Uterus (tissue), 4 donors: ENCODE results near the gene NLRX1. TPM values are rescaled to one million over a fixed set of nuclear protein-coding genes. Genes with fewer than 3 reads are reported as not detected.
"Not testable (repeated sequence)": the region's sequence is repeated elsewhere in the genome, so short reads cannot be mapped to it uniquely, and the experiment has no call there.

Experiments used
- DNase-seq, 2 donors: peaks; one replicate each; pipeline ENCODE4 v3.0.0-alpha.2; 2019 to 2020
- H3K27ac ChIP-seq, 2 donors: fragments of 200-600 bp; sonication (generic); 1 replicate in 1 of 2; 2 replicates in 1 of 2; pipeline ENCODE4 v1.5.1; 2016 to 2018
- H3K27me3 ChIP-seq, 2 donors: fragments of 200-600 bp; sonication (generic); one replicate each; pipeline ENCODE4 v1.5.1; 2018 to 2019; ENCODE audit warnings: control low read depth in 1 of 2
- H3K36me3 ChIP-seq, 2 donors: fragments of 200-600 bp; sonication (generic); one replicate each; pipeline ENCODE4 v1.5.1; 2019; ENCODE audit warnings: control low read depth in 1 of 2
- H3K4me1 ChIP-seq, 2 donors: fragments of 200-600 bp; sonication (generic); one replicate each; pipeline ENCODE4 v1.5.1; 2018 to 2019; ENCODE audit warnings: control low read depth in 1 of 2
- H3K4me3 ChIP-seq, 2 donors: fragments of 200-600 bp; sonication (generic); 1 replicate in 1 of 2; 2 replicates in 1 of 2; pipeline ENCODE4 v1.5.1; 2018 to 2019; ENCODE audit warnings: mild to moderate bottlenecking in 1 of 2
- H3K9me3 ChIP-seq, 2 donors: fragments of 200-600 bp; sonication (generic); one replicate each; pipeline ENCODE4 v1.5.1; 2019; ENCODE audit warnings: control low read depth in 1 of 2
- CTCF ChIP-seq, 4 experiments: fragments of 200-600 bp in 2 of 4; fragments of 450-650 bp in 2 of 4; sonication (generic) in 2 of 4; IDR thresholded peaks; one replicate each; pipeline ENCODE4 v1.5.1; 2016 to 2019; ENCODE audit warnings: antibody characterized with exemption in 4 of 4, mild to moderate bottlenecking in 2 of 4, moderate library complexity in 1 of 4
- POLR2A ChIP-seq, 2 donors: fragments of 450-650 bp; IDR thresholded peaks; one replicate each; pipeline ENCODE4 v1.6.1; 2016; ENCODE audit warnings: antibody characterized with exemption in 2 of 2, mild to moderate bottlenecking in 1 of 2, moderate library complexity in 1 of 2
- intact Hi-C: fragments of 100-400 bp; cut with DNase I; formaldehyde crosslinking; loops from one replicate; pipeline ENCODE4 v1.15.1; 2023; ENCODE audit warnings: low total_unique reads
- total RNA-seq, 4 donors: library from RNA; depleted of rRNA in 3 of 4; stranded (reverse); fragments of >200 nt in 3 of 4; gene quantifications; one replicate each; pipeline versions ENCODE4 v1.1.0 to v1.2.4, GENCODE V29; 2014 to 2023
- donor health status: DM: yes; HTN: yes; CAD: no.

The NLRX1 gene
- total RNA-seq, 4 donors from 2014 or later: 5.1 to 23.5 (median 16.8) TPM

GRCh38 chr11:119198925-119199324, 30.4 kb downstream of the NLRX1 start:
- H3K9me3 ChIP-seq: no peaks in the 10 kb centered on the region
- H3K36me3 ChIP-seq: no peaks in the 10 kb centered on the region
- no peak overlapping the region for H3K4me3 ChIP-seq
- H3K27ac ChIP-seq: no peak overlapping the region
- H3K4me1 ChIP-seq: no peaks in the 10 kb centered on the region
- H3K27me3 ChIP-seq: no peaks in the 10 kb centered on the region
- intact Hi-C loops: no loop called here
- no peak for DNase-seq
- TF ChIP-seq POLR2A (IDR thresholded peaks at IDR 0.05) (no peak), CTCF (IDR thresholded peaks at IDR 0.05) (no peak)

- DNase-seq, H3K4me3 ChIP-seq, H3K36me3 ChIP-seq, intact Hi-C loops, H3K4me1 ChIP-seq, H3K27ac ChIP-seq, H3K27me3 ChIP-seq, H3K9me3 ChIP-seq: not testable (repeated sequence)
Measured at GRCh38 chr11:119201236-119201635, 32.7 kb downstream of the NLRX1 start.

- H3K27ac ChIP-seq: no peak overlapping the region
- TF ChIP-seq CTCF (IDR thresholded peaks at IDR 0.05) (no peak), POLR2A (IDR thresholded peaks at IDR 0.05) (no peak)
- no peaks in the 10 kb centered on the region for H3K27me3 ChIP-seq
- no peak for DNase-seq
- intact Hi-C loops: no loop called here
- H3K36me3 ChIP-seq: no peaks in the 10 kb centered on the region
- H3K9me3 ChIP-seq: no peaks in the 10 kb centered on the region
- H3K4me3 ChIP-seq: no peak overlapping the region
- no peaks in the 10 kb centered on the region for H3K4me1 ChIP-seq
Measured at GRCh38 chr11:119202554-119202953, 34.0 kb downstream of the NLRX1 start.

GRCh38 chr11:119204066-119204465, 35.5 kb downstream of the NLRX1 start:
- Histone ChIP-seq H3K9me3 (no peaks in the 10 kb centered on the region), H3K27me3 (no peaks in the 10 kb centered on the region), H3K36me3 (no peaks in the 10 kb centered on the region), H3K27ac (no peak overlapping the region), H3K4me1 (no peaks in the 10 kb centered on the region), H3K4me3 (no peak overlapping the region)
- intact Hi-C loops: no loop called here
- no peak for DNase-seq
- TF ChIP-seq POLR2A (IDR thresholded peaks at IDR 0.05) (no peak), CTCF (IDR thresholded peaks at IDR 0.05) (no peak)

- TF ChIP-seq POLR2A (IDR thresholded peaks at IDR 0.05): no peak
- TF ChIP-seq CTCF (IDR thresholded peaks at IDR 0.05): no peak
- intact Hi-C loops: loop anchor here (5.0 kb wide), 1 partner anchor 117 kb away; no protein-coding TSS in a partner anchor
- no peaks in the 10 kb centered on the region for H3K27me3 ChIP-seq
- H3K4me1 ChIP-seq: peaks cover 0 to 2% of the 10 kb centered on the region in 2 donors
- H3K27ac ChIP-seq: peak overlapping the region; percentile 98
- H3K9me3 ChIP-seq: no peaks in the 10 kb centered on the region
- H3K36me3 ChIP-seq: no peaks in the 10 kb centered on the region
- no peak for DNase-seq
- peak overlapping the region; percentile 78 to 99 for H3K4me3 ChIP-seq
Measured at GRCh38 chr11:119205080-119205479, 36.6 kb downstream of the NLRX1 start.
